HG03025 (cell line): ENCODE results near the gene HJURP.

ENCODE experiments used
- ATAC-seq: cut with Tn5 transposase; IDR thresholded peaks from one replicate; pipeline ENCODE4 v1.9.1; 2021; ENCODE audit warnings: mild to moderate bottlenecking, moderate library complexity; ENCODE audit not compliant: unreplicated experiment, low FRiP score

HJURP gene

GRCh38 chr2:233831861-233832260 lies 22.5 kb downstream of the HJURP start:
- no peak for ATAC-seq

GRCh38 chr2:233831011-233831721 lies 23.2 kb downstream of the HJURP start:
- ATAC-seq, result no peak

DNA sequence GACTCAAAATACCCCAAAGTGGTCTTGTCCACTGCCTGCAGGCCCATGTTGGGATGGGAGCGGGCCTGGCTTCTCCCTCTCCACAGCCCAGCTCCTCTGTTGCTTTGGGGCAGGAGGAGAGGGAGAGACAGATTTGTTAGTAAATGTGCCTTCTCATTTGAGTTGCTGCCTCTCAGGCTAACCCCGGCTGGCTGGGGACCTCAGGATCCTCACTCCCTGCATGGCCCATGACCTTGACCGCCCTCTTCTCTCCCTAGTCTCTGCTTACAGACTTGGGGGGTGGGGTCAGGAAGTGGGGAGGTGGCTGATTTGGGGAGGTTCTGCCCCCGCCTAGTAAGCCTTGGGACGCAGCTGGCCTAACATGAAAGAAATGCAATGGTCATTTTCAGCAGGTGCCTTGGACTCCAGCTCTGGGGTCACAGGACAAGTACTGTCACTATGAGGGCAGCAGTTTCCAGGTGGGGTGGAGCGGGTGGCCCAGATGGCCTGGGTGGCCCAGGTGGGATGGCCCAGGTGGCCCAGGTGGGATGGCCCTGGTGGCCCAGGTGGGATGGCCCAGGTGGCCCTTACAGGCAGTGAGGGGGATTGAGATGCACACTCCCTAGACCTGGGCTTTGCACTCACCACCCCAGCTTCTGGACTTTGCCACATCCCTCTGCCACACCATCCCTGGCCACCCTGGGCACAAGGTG lies 24.1 kb downstream of the HJURP start:
- no peak for ATAC-seq

- no peak for ATAC-seq
These were observed 24.9 kb downstream of the HJURP start for GRCh38 chr2:233829193-233830110.

GRCh38 chr2:233828546-233829192 lies 25.7 kb downstream of the HJURP start:
- no peak for ATAC-seq

DNA sequence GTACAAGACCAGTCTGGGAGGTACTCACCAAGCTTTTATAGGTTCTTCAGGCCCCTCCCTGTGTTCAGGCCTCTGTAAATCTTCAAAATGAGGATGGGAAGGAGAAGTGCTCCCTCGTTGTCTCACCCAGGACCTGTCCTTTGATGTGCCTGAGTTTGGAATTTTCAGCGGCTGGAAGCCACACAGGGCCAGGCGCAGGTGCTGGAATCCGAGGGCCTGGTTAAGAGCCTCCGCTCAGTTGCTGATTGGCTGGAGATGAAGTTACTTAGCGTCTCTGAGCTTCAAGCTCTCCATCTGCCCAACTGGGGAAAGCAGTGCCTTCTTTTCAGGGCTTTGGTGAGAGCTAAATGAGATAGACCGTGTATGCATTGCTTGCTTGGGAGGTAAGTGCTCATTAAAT lies 30.0 kb downstream of the HJURP start:
- ATAC-seq, result no peak

DNA sequence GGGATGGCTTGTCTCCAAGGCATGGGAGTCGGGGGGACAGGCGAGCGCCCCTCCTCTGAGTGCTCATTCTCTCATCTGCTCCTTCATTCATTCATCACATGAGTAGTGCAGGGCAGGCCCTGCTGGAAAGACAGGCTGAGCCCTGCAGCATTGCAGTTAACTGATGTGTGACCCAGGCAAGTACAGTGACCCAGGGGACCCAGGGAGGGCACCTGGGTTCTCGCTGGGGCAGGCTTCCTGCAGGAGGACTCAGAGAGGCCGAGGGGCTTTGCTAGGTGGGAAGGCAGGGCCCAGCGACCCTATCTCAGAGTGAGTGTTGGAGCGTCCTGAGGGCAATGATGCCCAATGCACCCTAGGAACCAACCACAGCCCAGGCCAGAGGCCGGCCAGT lies 30.6 kb downstream of the HJURP start:
- no peak for ATAC-seq

- ATAC-seq, result no peak
These were observed 31.3 kb downstream of the HJURP start for GRCh38 chr2:233822781-233823730.

GRCh38 chr2:233822101-233822771 lies 32.1 kb downstream of the HJURP start:
- no peak for ATAC-seq

DNA sequence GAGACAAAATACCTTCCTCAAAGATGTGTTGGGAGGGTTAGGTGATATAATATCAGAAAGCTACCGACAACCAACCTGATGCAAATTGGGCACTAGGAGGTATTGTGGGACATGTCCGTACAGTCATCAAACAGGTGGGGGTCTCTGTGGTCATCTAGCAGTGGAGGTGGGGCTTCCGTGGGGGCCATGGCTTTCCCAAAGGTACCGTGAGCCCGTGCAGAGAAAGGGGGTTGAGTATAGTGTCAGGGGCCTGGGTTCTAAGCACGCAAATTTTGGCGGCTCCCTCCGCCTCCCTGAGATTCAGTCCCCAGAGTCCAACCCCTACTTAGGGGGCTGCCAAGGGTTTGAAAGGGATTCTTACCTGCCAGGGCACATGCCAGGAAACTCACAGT lies 32.6 kb downstream of the HJURP start:
- no peak for ATAC-seq

- ATAC-seq, result no peak
These were observed 33.1 kb downstream of the HJURP start for GRCh38 chr2:233821196-233821595.

- no peak for ATAC-seq
These were observed 33.6 kb downstream of the HJURP start for GRCh38 chr2:233820774-233821105.

GRCh38 chr2:233819884-233820773 lies 34.2 kb downstream of the HJURP start:
- ATAC-seq, result no peak

DNA sequence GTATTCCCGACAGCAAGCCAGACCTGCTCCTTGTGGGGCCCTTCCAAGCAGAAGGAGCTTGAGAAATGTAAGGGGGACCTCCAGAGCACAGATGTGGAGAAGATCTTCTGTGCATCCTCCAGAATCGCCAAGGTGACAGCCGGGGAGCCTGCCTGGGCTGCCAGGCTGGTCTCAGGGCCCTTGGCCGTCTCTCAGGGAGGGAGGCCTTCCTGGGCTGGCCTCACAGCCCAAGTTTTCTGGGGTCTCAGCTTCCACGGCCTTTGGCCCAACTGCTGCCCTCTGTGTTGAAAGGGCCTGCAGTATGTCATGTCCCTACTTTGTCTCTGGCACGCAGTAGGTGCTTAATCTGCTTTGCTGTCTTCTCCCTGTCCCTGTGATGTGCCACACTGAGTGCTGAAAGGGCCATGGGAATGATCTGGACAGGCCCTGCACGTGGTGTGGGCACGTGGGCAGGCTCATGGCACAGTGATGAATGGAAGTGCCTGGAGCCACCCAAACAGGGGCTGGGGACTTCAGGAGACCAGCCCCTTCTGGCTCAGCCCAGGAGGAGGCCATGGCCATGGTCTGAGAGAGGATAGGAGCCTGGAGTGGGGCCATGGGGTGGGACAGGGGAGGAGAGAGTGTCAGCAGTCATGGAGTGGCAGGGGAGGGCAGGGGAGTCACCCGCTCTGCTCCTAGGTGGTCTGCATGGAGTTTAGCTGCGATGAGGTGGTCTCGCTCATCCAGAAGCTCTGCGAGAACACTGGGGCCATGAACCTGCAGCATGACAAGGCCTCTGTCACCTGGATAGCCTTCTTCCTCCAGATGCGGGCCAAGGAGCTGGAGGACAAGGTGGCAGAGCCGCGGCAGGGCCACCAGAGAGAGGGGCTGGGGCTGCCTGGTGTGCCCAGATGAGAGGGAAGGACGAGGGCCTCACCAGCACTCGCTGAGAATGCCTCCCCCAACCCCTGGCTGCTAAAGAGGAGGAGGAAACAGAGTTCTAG lies 35.4 kb downstream of the HJURP start:
- no peak for ATAC-seq

GRCh38 chr2:233817995-233818638 lies 36.2 kb downstream of the HJURP start:
- no peak for ATAC-seq

GRCh38 chr2:233817361-233817911 lies 36.9 kb downstream of the HJURP start:
- no peak for ATAC-seq
